CD4-positive, alpha-beta T cell (primary cell): Measurements from ENCODE around the gene ATP6V1G3. TPM values are rescaled to one million over a fixed set of nuclear protein-coding genes. Genes with fewer than 3 reads are reported as not detected.

Experiments
- ATAC-seq: fragments of 200-7000 bp; cut with Tn5 transposase; one replicate; pipeline ENCODE4 v1.10.0; 2022; ENCODE audit warnings: mild to moderate bottlenecking; ENCODE audit not compliant: poor library complexity
- CTCF ChIA-PET: fragments of 350-600 bp; sonication (Branson Sonifier 250); formaldehyde crosslinking; loops from one replicate; lab custom pipeline; 2021; ENCODE audit warnings: antibody characterized with exemption, inconsistent platforms; lab: Charles Lee
- POLR2A ChIA-PET: fragments of 350-600 bp; sonication (Branson Sonifier 250); formaldehyde crosslinking; loops from one replicate; lab custom pipeline; 2021; ENCODE audit warnings: antibody characterized with exemption, inconsistent platforms; lab: Charles Lee
- DNase-seq, 14 experiments: peaks; one replicate each; pipeline ENCODE4 v3.0.0-alpha.2; 2013 to 2020; ENCODE audit warnings: mixed read lengths in 2 of 14
- H3K27ac ChIP-seq, 2 donors: one replicate each; pipeline versions ENCODE4 v1.5.1 to v1.7.0; 2013; ENCODE audit warnings: low read length in 2 of 2, low read depth in 1 of 2, mild to moderate bottlenecking in 1 of 2
- H3K27me3 ChIP-seq, 2 experiments: 1 replicate in 1 of 2; 2 replicates in 1 of 2; pipeline versions ENCODE4 v1.6.1 to v1.7.0; 2013; ENCODE audit warnings: low read length in 2 of 2, control low read depth in 1 of 2, mild to moderate bottlenecking in 1 of 2, moderate library complexity in 1 of 2; ENCODE audit not compliant: insufficient read depth in 2 of 2, control insufficient read depth in 1 of 2
- H3K36me3 ChIP-seq: one replicate; pipeline ENCODE4 v1.6.1; 2013; ENCODE audit warnings: low read length, control low read depth; ENCODE audit not compliant: insufficient read depth
- H3K4me1 ChIP-seq: one replicate; pipeline ENCODE4 v1.6.1; 2013; ENCODE audit warnings: low read length, control low read depth; ENCODE audit not compliant: insufficient read depth
- H3K4me3 ChIP-seq: one replicate; pipeline ENCODE4 v1.5.1; 2013; ENCODE audit warnings: mild to moderate bottlenecking, low read length, moderate library complexity
- H3K9me3 ChIP-seq, 2 experiments: 1 replicate in 1 of 2; 2 replicates in 1 of 2; pipeline versions ENCODE4 v1.6.1 to v1.7.0; 2013; ENCODE audit warnings: low read length in 2 of 2, mild to moderate bottlenecking in 2 of 2, control low read depth in 1 of 2, moderate library complexity in 1 of 2; ENCODE audit not compliant: control insufficient read depth in 1 of 2, insufficient read depth in 1 of 2
- H3K27ac Mint-ChIP-seq: one replicate; pipeline ENCODE4 v1.8.0; 2020; ENCODE audit warnings: mixed read lengths
- H3K27me3 Mint-ChIP-seq: one replicate; pipeline ENCODE4 v1.8.0; 2021; ENCODE audit warnings: mixed read lengths
- H3K36me3 Mint-ChIP-seq: one replicate; pipeline ENCODE4 v1.8.0; 2021; ENCODE audit warnings: low read depth, mixed read lengths
- H3K4me1 Mint-ChIP-seq: one replicate; pipeline ENCODE4 v1.8.0; 2021; ENCODE audit warnings: low read depth, mixed read lengths
- H3K4me3 Mint-ChIP-seq: one replicate; pipeline ENCODE4 v1.8.0; 2020; ENCODE audit warnings: mild to moderate bottlenecking, mixed read lengths
- H3K9me3 Mint-ChIP-seq: one replicate; pipeline ENCODE4 v1.8.0; 2020; ENCODE audit warnings: mixed read lengths
- CTCF ChIP-seq: fragments of 200-600 bp; IDR thresholded peaks from one replicate; pipeline ENCODE4 v1.8.0; 2022; ENCODE audit warnings: antibody characterized with exemption, mild to moderate bottlenecking
- intact Hi-C, 2 experiments: fragments of 100-400 bp; cut with DNase I in 1 of 2; cut with micrococcal nuclease in 1 of 2; formaldehyde crosslinking; loops; one replicate each; pipeline versions ENCODE4 v1.15.1 to v1.9.0; 2023 to 2025; cut with DNase I, micrococcal nuclease
- total RNA-seq, 174 experiments: library from RNA in 2 of 174; stranded (reverse) in 2 of 174; gene quantifications; one replicate each; pipeline ENCODE4 v1.2.3 and lab custom pipeline; 2021 to 2026

The ATP6V1G3 gene
- total RNA-seq, 2 experiments from 2014 or later, result not detected

- POLR2A ChIA-PET, result no interaction called here
- no peak for ATAC-seq
Measured at GRCh38 chr1:198486903-198487302, 53.6 kb downstream of the ATP6V1G3 start.

GRCh38 chr1:198483645-198484044 is 56.8 kb downstream of the ATP6V1G3 start:
- CTCF ChIA-PET, result no interaction called here
- H3K27ac Mint-ChIP-seq, result no peak overlapping the region

More at GRCh38 chr1:198486903-198487302, 53.6 kb downstream of the ATP6V1G3 start:
- Mint-ChIP-seq H3K36me3 (no peaks in the 10 kb centered on the region), H3K27me3 (no peaks in the 10 kb centered on the region), H3K4me1 (peaks cover 8% of the 10 kb centered on the region), H3K4me3 (no peak overlapping the region), H3K9me3 (no peaks in the 10 kb centered on the region), H3K27ac (no peak overlapping the region)
- Histone ChIP-seq H3K9me3 (no peaks in the 10 kb centered on the region), H3K27ac (no peak overlapping the region), H3K36me3 (no peaks in the 10 kb centered on the region), H3K4me3 (no peak overlapping the region), H3K27me3 (no peaks in the 10 kb centered on the region), H3K4me1 (no peaks in the 10 kb centered on the region)
- no peak for TF ChIP-seq CTCF
- no peak for DNase-seq
- CTCF ChIA-PET, result interaction anchor here (0.8 kb wide), 1 partner anchor 9 kb away, joined by 3 read pairs; no protein-coding TSS in a partner anchor
- intact Hi-C loops, result loop anchor here in 1 of 2 experiments (10.0 kb wide), 1 partner anchor 282 kb away; no protein-coding TSS in a partner anchor

GRCh38 chr1:198483006-198483405 is 57.5 kb downstream of the ATP6V1G3 start:
- DNase-seq (no peak), ATAC-seq (no peak)
- Mint-ChIP-seq H3K4me1 (no peaks in the 10 kb centered on the region), H3K27me3 (no peaks in the 10 kb centered on the region), H3K27ac (no peak overlapping the region), H3K9me3 (no peaks in the 10 kb centered on the region), H3K4me3 (no peak overlapping the region), H3K36me3 (no peaks in the 10 kb centered on the region)
- H3K4me3 ChIP-seq, result no peak overlapping the region
- ChIA-PET CTCF (no interaction called here), POLR2A (no interaction called here)
- no peaks in the 10 kb centered on the region for H3K9me3 ChIP-seq
- intact Hi-C loops, result loop anchor here in 1 of 2 experiments (10.0 kb wide), 1 partner anchor 278 kb away; no protein-coding TSS in a partner anchor
- H3K27ac ChIP-seq, result no peak overlapping the region
- H3K36me3 ChIP-seq, result no peaks in the 10 kb centered on the region
- no peaks in the 10 kb centered on the region for H3K4me1 ChIP-seq
- no peak for TF ChIP-seq CTCF
- no peaks in the 10 kb centered on the region for H3K27me3 ChIP-seq

More at GRCh38 chr1:198483645-198484044, 56.8 kb downstream of the ATP6V1G3 start:
- Histone ChIP-seq H3K27ac (no peak overlapping the region), H3K4me1 (no peaks in the 10 kb centered on the region), H3K4me3 (no peak overlapping the region), H3K36me3 (no peaks in the 10 kb centered on the region), H3K27me3 (no peaks in the 10 kb centered on the region), H3K9me3 (no peaks in the 10 kb centered on the region)
- H3K4me1 Mint-ChIP-seq, result no peaks in the 10 kb centered on the region
- no peak for TF ChIP-seq CTCF
- no peaks in the 10 kb centered on the region for H3K27me3 Mint-ChIP-seq
- no peak for DNase-seq
- POLR2A ChIA-PET, result interaction anchor here (0.8 kb wide), 1 partner anchor 9 kb away, joined by 3 read pairs; no protein-coding TSS in a partner anchor
- H3K9me3 Mint-ChIP-seq, result no peaks in the 10 kb centered on the region
- ATAC-seq, result no peak
- intact Hi-C loops, result loop anchor here in 1 of 2 experiments (10.0 kb wide), 1 partner anchor 279 kb away; no protein-coding TSS in a partner anchor
- no peaks in the 10 kb centered on the region for H3K36me3 Mint-ChIP-seq
- no peak overlapping the region for H3K4me3 Mint-ChIP-seq
